GM23338 (cell line): ENCODE results near the gene PIK3IP1.

Source experiments
- EZH2phosphoT487 ChIP-seq: fragments of 200-600 bp; sonication (generic); IDR thresholded peaks from one replicate; pipeline ENCODE4 v1.8.1; 2018; ENCODE audit warnings: antibody characterized with exemption; ENCODE audit not compliant: unreplicated experiment
- POLR2AphosphoS5 ChIP-seq: IDR thresholded peaks from 2 replicates; pipeline ENCODE4 v1.6.1; 2016; ENCODE audit warnings: antibody characterized with exemption, low read depth
- ZNF331 ChIP-seq: fragments of 250-450 bp; sonication (Bioruptor Pico); IDR thresholded peaks from 2 replicates; pipeline ENCODE4 v1.5.0; 2020; ENCODE audit warnings: low read depth, mild to moderate bottlenecking, moderate library complexity
- TF ChIP-seq, protein P1 (sequence below), 2 experiments: fragments of 200-600 bp in 1 of 2; sonication (generic) in 1 of 2; conservative IDR thresholded peaks; 2 replicates each; pipeline versions ENCODE4 v1.5.1 to v1.6.1; 2016 to 2017; ENCODE audit warnings: antibody characterized with exemption in 2 of 2, low read depth in 2 of 2, mild to moderate bottlenecking in 2 of 2, moderate library complexity in 1 of 2

DNA sequence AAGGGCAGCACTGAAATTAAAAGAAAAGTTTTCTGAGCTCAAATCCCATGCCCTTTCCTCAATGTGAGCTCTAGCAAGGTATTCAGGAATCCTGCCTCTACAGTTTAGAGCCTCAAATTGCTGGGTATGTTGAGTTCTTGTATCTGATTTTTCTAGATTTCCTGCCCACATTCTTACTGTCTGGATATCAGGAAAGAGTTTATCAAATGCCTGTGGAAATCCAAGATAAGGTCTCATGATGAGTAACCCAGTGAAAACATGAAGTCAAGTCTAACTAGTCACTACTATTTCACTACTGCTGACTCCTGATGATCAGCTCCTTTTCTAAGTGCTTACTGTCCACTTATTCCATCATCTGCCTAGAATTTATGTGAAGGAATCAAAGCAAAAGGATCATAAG lies 50.4 kb downstream of the PIK3IP1 start:
- TF ChIP-seq POLR2AphosphoS5 (no peak), EZH2phosphoT487 (no peak), ZNF331 (CRISPR knock-in tag) (no peak)
- TF ChIP-seq, protein P1, sequence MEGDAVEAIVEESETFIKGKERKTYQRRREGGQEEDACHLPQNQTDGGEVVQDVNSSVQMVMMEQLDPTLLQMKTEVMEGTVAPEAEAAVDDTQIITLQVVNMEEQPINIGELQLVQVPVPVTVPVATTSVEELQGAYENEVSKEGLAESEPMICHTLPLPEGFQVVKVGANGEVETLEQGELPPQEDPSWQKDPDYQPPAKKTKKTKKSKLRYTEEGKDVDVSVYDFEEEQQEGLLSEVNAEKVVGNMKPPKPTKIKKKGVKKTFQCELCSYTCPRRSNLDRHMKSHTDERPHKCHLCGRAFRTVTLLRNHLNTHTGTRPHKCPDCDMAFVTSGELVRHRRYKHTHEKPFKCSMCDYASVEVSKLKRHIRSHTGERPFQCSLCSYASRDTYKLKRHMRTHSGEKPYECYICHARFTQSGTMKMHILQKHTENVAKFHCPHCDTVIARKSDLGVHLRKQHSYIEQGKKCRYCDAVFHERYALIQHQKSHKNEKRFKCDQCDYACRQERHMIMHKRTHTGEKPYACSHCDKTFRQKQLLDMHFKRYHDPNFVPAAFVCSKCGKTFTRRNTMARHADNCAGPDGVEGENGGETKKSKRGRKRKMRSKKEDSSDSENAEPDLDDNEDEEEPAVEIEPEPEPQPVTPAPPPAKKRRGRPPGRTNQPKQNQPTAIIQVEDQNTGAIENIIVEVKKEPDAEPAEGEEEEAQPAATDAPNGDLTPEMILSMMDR (conservative IDR thresholded peaks at IDR 0.05; ENCODE audit: low read depth in 2 of 2) = no peak
